Smooth muscle cell of the brain vasculature (primary cell): ENCODE results near the gene RNF149.
"Not testable (repeated sequence)": the region's sequence is repeated elsewhere in the genome, so short reads cannot be mapped to it uniquely, and the experiment has no call there.

Source experiments
- DNase-seq: peaks from one replicate; pipeline ENCODE4 v3.0.0-alpha.2; 2012; ENCODE audit warnings: low read depth, low spot score

Gene RNF149

DNA sequence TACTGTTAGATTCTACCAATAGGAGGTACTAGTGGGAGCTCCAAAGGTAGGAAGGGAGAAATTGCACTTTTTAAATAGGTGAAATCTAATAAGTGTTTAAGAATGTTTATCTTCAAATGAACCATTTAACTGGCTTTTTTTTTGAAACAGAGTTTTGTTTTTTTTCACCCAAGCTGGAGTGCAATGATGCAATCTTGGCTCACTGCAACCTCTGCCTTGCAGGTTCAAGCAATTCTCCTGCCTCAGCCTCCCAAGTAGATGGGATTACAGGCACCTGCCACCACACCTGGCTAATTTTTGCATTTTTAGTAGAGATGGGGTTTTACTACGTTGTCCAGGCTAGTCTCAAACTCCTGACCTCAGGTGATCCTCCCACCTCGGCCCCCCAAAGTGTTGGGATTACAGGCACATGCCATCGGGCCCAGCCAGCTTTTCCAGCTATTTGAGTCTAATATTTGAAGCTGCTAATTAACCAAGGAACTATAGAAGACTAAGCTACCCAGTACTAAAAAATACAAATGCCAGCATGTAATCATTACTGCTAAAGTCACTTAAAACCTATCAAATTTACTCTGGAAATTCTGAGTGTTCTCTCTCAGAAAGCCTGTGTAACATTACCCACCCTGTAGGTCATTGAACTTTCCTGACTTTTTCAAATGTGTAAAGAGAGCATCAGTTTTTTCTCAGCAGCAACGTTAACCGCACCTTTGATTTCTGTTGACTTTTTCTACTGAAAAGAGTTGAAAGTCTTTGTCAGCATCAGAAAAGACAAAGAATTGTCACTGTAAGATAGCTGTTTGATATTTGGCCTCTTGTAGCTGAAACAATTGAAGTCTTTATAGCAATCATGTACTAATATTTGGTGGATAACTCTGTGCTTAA, 24.6 kb upstream of the RNF149 start:
- no peak for DNase-seq

DNA sequence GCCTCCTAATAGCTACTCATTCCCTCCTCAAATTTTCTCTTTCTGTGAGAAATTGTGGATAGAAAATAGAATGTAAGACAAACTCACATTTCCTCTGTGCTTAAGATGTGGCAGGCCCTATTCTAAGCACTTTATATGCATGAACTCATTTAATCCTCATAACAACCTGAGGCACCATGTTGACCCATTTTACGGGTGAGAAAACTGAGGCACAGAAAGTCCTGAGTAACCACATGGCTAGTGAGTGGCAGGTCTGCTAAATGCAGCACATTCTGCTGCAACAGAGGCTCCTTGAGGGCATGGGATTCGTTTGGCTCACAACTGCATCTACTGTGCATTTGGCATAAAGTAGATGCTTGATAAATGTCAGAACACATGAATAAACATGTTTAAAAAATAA, 22.7 kb upstream of the RNF149 start:
- DNase-seq = no peak

DNA sequence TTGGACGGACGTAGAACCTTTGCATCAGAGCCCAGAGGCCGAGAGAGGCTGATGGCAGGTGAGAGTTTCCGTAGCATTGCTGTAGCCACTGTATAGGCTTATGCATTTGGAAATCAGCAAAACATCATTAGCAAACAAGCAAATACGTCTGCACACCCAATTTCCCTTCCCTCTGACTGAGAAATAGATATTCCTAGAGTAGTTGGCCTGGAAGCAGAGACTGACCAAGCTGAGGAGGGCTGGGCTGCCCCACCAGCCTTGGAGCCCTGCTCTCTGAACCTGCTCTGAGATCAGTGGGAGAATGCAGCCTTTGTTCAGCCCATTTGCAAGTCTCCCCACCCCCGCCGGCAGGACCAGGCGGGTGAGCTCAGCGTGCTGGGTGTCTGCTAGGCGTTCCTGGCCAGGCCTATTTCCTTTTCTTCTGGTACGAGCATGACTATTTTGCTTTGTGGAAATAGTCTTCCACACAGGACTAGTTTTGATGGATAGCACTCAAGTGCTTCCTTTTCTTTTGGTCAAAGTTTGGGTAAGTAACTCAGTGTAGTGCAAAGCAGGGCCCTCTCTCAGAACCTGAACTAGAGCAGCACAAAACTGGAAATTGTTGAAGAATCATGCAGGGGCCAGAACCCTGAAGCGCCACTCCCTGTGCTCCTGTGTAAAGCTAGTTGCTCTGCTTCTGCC, 21.9 kb upstream of the RNF149 start:
- DNase-seq = no peak

DNA sequence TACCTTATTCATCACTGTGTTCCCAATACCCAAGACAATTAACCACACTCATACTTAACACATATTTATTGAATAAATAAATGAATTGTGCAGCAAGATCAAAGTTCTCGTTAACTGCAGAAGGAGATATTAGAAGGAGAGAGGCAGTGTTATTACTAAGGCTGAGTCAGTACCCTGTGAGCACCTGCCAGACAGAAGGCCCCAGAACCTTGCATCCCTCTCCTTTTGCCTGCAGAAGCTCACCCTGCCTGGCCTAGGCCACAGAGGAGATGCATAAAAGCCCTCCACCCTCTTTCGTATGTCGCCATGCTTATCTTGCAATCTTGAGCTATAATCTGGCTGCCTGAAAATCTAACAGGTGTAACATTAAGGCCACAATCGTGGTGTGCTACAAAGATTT, 20.5 kb upstream of the RNF149 start:
- no peak for DNase-seq

DNA sequence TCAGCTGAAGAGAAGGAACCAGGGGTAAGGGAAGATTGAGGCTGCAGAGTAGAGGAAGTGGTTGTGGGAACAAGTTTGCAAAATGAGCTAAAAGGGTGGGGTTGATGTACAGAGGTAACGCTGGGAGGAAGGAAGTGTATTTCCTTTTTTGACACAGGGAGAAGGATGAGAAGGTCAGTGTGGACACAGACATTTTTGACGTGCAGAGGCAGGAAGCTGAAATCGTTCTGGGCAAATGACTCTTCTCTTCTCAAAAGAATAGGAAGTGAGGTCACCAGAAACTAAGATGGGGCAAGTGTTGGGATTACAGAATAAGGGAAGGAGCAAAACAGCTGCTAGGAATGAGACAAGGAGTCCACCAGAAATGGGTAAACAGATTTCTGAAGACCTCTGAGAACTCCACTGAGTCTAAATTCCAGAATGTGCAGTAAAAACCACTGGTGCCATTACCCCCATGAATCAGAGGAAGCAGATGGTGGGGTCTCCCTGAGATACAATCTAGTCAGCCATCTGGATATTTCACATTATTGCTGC, 20.0 kb upstream of the RNF149 start:
- DNase-seq = no peak

DNA sequence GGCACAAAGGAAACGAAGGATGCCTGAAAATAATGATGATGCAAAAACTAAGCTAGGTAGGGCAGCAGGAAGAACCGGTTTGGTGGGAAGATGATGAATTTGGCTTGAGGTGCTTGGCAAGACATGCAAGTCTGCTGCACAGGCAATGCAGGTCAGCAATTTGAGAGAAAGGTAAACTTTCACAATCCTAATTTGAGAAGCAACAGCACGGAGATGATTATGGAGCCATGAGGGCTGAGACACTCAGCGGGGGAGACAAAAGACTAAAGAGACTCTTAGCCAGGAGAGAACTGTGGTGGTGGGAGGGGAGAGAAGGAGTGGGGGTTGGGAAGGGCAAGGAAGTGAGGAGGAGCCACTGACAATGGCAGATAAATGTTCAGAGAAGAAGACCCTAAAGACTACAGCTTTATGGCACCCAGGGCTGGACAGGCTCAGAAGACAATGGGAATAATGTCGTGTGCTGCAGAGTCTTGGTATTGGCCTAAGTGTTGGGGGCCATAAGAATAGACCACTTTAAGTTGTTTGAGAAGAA, 19.4 kb upstream of the RNF149 start:
- DNase-seq = no peak

DNA sequence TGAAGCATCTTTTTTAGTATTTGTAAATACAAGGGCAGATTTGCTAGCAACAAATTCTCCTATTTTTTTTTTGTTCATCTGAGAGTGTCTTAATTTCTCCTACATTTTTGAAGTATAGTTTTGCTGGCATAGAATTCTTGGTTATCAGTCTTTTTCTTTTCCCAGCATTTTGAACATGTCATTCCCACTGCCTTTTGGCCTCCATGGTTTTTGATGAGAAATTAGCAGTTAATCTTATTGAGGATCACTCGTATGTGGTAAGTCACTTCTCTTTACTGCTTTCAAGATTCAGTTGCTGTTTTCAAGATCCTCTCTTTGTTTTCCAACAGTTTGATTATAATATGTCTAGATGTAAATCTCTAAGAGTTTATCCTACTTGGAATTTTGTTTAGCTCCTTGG, 16.9 kb upstream of the RNF149 start:
- DNase-seq = no peak

DNA sequence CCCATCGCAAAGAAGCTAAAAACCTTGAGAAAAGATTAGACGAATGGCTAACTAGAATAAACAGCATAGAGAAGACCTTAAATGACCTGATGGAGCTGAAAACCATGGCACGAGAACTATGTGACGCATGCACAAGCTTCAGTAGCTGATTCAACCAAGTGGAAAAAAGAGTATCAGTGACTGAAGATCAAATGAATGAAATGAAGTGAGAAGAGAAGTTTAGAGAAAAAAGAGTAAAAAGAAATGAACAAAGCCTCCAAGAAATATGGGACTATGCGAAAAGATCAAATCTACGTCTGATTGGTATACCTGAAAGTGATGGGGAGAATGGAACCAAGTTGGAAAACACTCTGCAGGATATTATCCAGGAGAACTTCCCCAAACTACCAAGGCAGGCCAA, 8.1 kb upstream of the RNF149 start:
- not testable (repeated sequence) for DNase-seq

DNA sequence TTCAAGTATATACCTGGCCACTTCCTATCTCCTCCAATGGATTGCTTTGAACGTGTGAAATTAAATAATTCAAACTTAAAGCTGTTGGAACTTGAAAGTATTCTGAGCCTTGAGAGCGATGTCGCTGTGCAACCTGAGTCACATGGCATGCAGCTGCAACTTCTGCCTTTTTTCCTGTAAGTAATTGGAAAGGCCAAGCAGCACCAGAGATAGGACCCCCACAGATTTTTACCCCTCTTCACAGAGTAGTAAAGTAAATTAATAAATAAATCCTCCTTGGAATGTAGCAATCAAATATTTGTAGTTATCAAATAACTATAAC, 3.2 kb upstream of the RNF149 start:
- no peak for DNase-seq

DNA sequence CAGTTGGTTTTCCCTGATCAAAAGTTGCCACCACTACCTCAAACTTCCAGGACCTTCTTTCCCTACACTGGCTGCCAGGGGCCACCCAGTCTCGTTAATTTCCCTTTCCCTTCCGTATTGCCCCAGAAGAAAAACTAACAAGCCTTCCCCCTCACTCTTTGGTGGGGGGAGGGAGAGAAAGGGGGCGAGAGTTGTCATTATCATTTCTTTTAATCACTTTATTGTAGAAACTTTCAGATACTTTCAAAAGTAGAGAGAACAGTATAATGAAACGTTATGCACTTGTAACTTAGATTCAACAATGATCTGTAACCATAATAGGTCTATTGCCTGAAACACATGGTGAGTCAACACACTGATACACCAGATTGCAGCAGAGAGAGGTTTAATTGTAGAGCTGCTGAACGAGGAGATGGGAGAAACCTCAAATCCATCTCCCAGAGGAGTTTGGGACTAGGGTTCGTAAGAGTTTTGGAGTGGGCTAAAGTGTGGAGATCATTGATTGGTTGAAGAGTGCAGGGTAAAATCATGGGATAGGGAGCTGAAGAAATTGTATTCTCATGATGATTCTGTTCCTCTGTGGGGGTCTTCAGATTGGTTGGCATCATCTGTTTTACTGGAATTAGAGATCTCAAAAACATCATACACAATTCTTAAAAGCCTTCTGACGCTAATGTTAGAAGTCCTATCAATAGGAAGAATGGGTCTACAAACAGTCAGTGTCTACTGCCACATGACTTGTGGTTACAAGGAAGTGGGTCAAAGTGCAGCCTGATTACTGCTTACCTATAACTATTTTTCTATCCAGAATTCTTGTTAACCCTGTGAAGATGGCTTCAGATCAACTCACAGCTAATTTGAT, 2.6 kb upstream of the RNF149 start:
- DNase-seq = no peak

DNA sequence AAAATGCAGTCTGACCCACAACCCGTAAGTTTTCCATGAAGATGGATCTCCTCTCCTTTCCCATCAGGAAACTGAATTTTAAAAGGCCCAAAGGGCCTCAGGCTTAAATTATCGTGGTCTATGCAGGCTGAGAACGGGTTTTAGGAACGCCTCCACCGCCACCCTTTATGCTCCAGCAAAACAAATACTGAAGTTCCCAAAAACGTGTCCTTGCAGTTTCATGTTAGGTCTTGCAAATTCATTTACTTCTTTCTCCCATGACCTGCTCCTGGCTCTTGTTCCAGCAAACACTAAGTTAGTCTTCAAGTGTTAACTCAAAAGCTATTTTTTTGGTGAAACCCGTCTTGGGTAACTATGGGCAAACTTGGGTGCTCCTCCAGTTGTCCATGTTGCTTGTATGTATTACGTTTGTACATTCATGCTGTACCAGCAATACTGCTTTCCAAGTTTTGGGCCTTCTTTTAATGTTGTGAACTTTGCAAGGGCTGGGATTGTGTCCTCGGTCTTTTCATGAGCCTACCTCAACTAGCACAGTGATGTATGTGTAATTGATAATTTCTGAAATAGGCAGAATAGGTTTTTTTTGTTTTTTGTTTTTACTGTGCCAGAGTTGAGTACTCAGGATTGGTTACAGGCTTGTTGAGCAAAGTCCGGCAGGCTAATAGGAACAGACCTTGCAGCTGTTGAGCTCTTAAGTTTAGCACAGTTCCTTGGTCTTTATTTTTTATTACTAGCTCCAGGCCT, 1.8 kb upstream of the RNF149 start:
- DNase-seq = no peak

DNA sequence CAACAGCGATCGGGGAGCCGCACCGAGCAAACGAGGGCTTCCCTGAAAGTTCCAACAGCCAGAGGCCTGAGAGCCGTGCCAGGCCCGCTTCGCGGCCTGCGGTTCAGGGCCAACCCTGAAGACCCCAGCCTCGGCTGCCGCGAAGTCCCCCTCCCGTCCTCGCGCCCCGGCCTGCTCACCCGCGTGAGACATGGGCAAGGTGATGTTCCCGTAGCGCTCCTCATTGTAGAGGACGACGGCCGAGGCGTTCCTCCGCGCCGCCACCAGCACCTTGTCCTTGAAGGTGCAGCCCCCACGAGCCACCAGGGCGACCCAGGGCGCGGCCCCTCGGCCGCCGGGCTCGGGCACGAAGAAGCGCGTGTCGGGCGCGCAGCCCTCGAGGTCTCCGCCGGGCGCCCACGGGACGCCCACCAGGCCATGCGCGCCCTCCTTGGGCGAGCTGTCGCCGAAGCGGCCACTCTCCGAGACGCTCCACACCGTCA, 510 bp downstream of the RNF149 start:
- DNase-seq = no peak

DNA sequence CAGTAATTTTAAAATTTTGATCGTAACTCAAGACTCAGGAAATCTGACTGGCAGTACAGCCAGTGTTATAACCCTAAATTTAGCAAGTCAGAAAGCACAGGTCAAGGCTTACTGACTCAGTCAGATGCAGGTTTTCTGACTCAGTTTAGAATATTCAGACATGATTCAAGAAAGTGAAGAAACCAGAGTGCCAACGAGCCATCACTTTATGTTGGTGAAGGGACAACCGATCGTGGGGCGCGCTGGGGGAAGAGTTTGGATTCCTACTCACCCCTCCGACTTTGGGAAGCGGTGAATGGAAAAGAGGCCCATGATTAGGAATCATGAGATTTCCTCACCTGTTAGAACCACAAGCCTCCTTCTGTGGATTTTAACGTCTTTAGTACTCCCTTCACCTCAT, 998 bp downstream of the RNF149 start:
- no peak for DNase-seq

DNA sequence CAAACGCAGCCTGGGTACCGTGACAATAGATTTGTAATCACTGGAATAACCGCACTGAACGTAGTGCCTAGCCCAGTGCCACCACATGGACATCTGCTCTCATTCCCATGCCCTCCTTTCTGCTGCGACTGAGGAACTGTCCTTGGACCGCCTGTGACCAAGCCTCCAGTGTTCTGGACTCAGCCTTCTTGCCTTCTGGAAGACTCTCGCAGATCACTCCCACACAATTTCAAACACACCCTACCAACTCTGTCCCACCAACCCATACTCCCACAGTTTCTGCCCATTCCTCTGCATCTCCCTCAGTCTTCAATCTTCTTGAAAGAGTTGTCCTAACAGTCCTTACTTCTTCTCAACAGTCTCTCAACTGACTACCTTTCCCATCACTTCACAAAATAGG, 2.1 kb downstream of the RNF149 start:
- no peak for DNase-seq

DNA sequence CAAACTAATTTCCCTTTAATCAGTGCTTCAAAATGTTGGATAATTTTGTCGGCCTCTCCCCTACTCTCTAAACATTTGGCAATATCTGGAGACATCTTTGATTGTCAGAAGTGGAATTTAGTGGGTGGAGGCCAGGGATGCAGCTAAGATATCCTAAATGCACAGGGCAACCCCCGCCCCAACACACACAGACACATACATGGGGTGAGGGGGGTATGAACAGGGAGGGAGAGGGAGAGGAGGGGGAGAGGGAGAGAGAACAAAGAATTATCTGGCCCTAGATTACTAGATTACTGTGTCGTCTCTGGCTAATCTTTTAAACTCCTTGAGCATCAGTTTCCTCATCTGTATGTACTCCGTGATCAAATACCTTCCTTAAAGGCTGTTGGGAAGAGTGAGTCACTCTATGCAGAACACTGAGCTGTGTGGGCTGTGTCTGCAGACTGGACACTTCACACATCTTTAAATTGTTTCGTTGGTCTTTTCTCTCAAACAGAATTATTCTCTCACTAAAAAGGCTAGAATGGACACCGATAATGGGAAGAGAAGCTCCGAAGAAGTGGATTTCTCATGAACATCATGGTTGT, 2.9 kb downstream of the RNF149 start:
- no peak for DNase-seq

DNA sequence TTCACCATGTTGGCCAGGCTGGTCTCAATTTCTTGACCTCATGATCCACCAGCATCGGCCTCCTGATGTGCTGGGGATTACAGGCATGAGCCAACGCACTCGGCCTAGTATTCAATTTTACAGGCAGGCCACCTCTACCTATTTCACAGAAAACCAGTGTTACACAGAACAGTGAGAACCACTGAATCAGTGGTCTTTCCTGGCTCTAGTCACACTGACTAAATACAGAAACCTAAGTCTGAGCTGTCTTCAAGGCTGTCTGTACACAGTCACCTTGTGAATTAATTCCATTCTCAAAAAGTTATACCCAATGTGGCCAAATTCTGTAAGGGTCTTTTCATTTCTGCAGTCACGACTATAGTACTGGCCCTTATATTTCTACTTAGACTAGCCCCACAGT, 3.5 kb downstream of the RNF149 start:
- DNase-seq = no peak

DNA sequence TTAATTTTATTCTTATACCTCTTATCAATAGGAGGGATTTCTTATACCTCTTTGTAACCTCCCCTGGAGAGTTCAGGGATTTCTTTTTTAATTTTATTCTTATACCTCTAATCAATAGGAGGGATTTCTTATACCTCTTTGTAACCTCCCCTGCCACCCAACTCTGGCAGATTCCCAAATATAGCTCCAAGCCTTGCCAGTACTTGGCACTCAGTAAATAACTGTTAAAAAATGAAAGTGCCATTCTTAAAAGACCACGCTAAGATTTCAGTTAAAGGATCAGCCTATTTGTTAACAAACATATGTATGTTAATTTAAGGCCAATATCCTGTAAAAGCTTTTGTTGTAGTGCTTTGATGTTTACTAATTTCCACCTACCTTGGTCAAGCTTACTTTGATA, 4.8 kb downstream of the RNF149 start:
- no peak for DNase-seq

DNA sequence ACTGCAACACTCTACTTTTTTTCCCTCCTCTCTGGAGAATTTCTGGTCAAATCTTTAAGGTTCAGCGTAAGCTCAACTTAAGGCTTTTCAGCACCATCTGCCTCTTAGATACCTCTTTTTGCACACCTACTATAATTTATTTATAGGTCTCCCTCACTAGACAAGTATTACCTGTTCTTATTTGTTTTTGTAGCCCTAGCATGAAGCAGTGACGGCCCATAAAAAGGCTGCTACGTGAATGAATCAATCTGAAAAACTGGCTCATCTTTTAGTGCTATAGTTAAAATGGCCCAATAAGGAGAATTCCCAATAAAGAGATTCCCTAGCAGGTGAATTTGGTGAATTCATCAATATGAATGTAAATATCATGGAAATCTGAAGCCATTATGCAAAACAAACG, 6.5 kb downstream of the RNF149 start:
- no peak for DNase-seq

DNA sequence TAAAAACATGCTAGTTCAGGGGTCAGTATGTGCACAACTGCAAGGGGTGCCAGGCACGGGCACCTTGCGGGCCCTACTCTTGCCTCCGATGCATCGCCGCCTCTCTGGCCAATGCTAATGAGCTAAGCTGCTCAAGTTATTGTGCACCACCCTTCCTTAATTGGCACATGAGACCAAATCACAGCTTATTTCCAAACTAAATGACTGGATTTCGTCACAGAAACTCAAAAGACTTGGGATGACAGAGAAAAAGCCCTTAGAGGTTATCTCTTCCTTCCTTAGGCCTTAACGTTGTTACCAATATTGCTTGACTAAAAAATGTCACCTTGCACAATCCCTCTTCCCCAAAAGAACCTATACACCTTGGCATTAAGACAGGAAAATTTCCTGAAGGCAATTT, 7.7 kb downstream of the RNF149 start:
- no peak for DNase-seq

DNA sequence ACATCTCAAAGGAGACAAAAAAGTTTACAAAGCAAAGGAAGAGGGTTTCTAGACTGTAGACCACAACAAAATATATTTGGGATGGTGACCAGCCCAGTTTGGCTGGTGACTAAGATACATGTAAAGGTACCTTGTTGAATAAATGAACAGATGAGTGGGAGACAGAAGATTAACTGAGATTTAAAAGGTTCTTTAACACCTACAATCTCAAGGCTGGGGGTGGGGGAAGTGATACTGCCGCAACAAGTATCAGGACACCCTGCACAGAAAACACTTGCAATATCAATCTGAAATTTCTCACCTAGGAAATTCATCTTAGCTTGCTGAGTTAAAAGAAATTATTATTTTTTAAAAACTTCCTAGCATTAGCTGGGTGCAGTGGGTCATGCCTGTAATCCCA, 8.3 kb downstream of the RNF149 start:
- no peak for DNase-seq

DNA sequence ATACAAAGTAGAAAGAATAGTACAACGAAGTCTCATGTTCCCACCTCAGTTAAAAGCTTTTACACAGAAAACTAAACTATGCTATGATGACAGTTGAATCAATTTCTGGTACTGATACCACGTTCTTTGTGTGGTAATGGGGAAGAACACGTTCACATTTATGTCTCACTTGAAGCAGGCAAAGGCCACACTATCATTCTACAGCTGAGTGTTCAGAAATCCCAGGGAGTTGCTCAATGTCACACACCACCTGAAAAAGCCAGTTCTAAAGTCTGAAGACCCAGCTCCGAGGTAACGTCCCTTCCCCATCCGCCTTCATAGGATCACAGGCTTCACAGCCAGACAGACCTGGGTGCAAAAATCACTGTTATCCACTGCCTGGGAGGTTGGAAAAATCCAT, 8.9 kb downstream of the RNF149 start:
- no peak for DNase-seq
